GM12878 (cell line): ENCODE measurements around the gene NFATC2. TPM values are rescaled to one million over a fixed set of nuclear protein-coding genes. Genes with fewer than 3 reads are reported as not detected.

Source experiments
- ATAC-seq: fragments of 200-7000 bp; cut with Tn5 transposase; 3 replicates; pipeline ENCODE4 v1.9.1; 2020; ENCODE audit warnings: mild to moderate bottlenecking, moderate library complexity
- BruUV-seq: library from RNA; stranded (reverse); fragments of 400-500 nt; replicated peaks from 2 replicates; lab custom pipeline; 2021; lab: Mats Ljungman, UMichigan
- CTCF ChIA-PET: fragments of 300-600 bp; sonication (Branson Sonifier 250); formaldehyde crosslinking; extraction: SDS; loops from one replicate; lab custom pipeline; 2021; ENCODE audit warnings: inconsistent platforms; lab: Yijun Ruan, JAX
- POLR2A ChIA-PET: fragments of 350-600 bp; formaldehyde crosslinking; extraction: SDS; loops from one replicate; lab custom pipeline; 2021; ENCODE audit warnings: inconsistent platforms; lab: Charles Lee
- RAD21 ChIA-PET: fragments of 300-600 bp; sonication (Branson Sonifier 250); formaldehyde crosslinking; loops from one replicate; lab custom pipeline; 2023; ENCODE audit warnings: antibody characterized with exemption; ENCODE audit not compliant: unreplicated experiment; lab: Charles Lee
- SMC1A ChIA-PET: fragments of 300-600 bp; sonication (Branson Sonifier 250); formaldehyde crosslinking; loops from one replicate; lab custom pipeline; 2023; ENCODE audit not compliant: unreplicated experiment, uncharacterized antibody; lab: Charles Lee
- DNase-seq: peaks from one replicate; pipeline ENCODE4 v3.0.0-alpha.2; 2011; ENCODE audit warnings: low read depth, low spot score
- FAIRE-seq: peaks from 3 replicates; lab custom pipeline; 2011; peaks lifted over from hg19 to GRCh38; lab: Jason Lieb, UNC
- H2AFZ ChIP-seq: 2 replicates; pipeline ENCODE4 v1.6.0; 2011; ENCODE audit warnings: low read depth, low read length, control low read depth; ENCODE audit not compliant: control insufficient read depth
- H3K27ac ChIP-seq: 2 replicates; pipeline ENCODE4 v1.5.1; 2011; ENCODE audit warnings: control low read depth; ENCODE audit not compliant: control insufficient read depth, insufficient read depth
- H3K27me3 ChIP-seq, 2 experiments: replicated peaks in 1 of 2; 2 replicates each; pipeline versions ENCODE4 v1.6.0 to v1.6.1; 2011; ENCODE audit warnings: low read length in 1 of 2; ENCODE audit not compliant: control insufficient read depth in 2 of 2, insufficient read depth in 2 of 2
- H3K36me3 ChIP-seq, 2 experiments: 2 replicates each; pipeline ENCODE4 v1.5.1; 2011; ENCODE audit warnings: low read length in 1 of 2; ENCODE audit not compliant: control insufficient read depth in 2 of 2, insufficient read depth in 2 of 2
- H3K4me1 ChIP-seq: 2 replicates; pipeline ENCODE4 v1.6.1; 2011; ENCODE audit warnings: mild to moderate bottlenecking, low read length, moderate library complexity, mixed read lengths; ENCODE audit not compliant: control insufficient read depth, insufficient read depth
- H3K4me2 ChIP-seq: 2 replicates; pipeline ENCODE4 v1.6.0; 2011; ENCODE audit warnings: control low read depth; ENCODE audit not compliant: control insufficient read depth, insufficient read depth
- H3K4me3 ChIP-seq: fragments of 200-600 bp; sonication (generic); 2 replicates; pipeline ENCODE4 v1.5.1; 2016
- H3K79me2 ChIP-seq: 2 replicates; pipeline ENCODE4 v1.6.0; 2011; ENCODE audit warnings: low read length; ENCODE audit not compliant: control insufficient read depth, insufficient read depth
- H3K9ac ChIP-seq: 2 replicates; pipeline ENCODE4 v1.8.0; 2011; ENCODE audit warnings: low read length, control low read depth, mixed read lengths; ENCODE audit not compliant: control insufficient read depth, insufficient read depth
- H3K9me3 ChIP-seq: replicated peaks from 3 replicates; pipeline ENCODE4 v1.5.1; 2011; ENCODE audit warnings: mild to moderate bottlenecking, low read length; ENCODE audit not compliant: control insufficient read depth, insufficient read depth
- H4K20me1 ChIP-seq: 2 replicates; pipeline ENCODE4 v1.6.0; 2011; ENCODE audit not compliant: control insufficient read depth, insufficient read depth
- HDAC6 ChIP-seq: fragments of 200-600 bp; sonication (generic); IDR thresholded peaks from one replicate; pipeline ENCODE4 v1.8.0; 2017; ENCODE audit warnings: antibody characterized with exemption; ENCODE audit not compliant: unreplicated experiment
- SUZ12 ChIP-seq: fragments of 200-600 bp; sonication (generic); IDR thresholded peaks from one replicate; pipeline ENCODE4 v1.6.1; 2018; ENCODE audit warnings: antibody characterized with exemption, mild to moderate bottlenecking; ENCODE audit not compliant: unreplicated experiment
- TBL1XR1 ChIP-seq: IDR thresholded peaks from 2 replicates; pipeline ENCODE4 v1.6.1; 2012; ENCODE audit warnings: low read depth, low read length, improper control_type of control experiment
- YY1 ChIP-seq: IDR thresholded peaks from 2 replicates; pipeline ENCODE4 v1.6.1; 2011; ENCODE audit warnings: low read depth, mild to moderate bottlenecking, low read length
- WGBS: methylation state at CpG from one replicate; pipeline ENCODE4 v1.1.6; 2016; ENCODE audit warnings: low lambda C conversion rate; ENCODE audit not compliant: insufficient replicate concordance, insufficient coverage; ENCODE audit errors: missing lambda C conversion rate; 5-methylcytosine and 5-hydroxymethylcytosine counted together
- in situ Hi-C: fragments of 300-500 bp; cut with MboI; formaldehyde crosslinking; loops from 9 replicates; pipeline ENCODE4 v1.14.3; 2018; ENCODE audit warnings: mixed read lengths
- intact Hi-C: fragments of 100-400 bp; cut with micrococcal nuclease; formaldehyde crosslinking; loops from one replicate; pipeline ENCODE4 v1.14.2; 2022; ENCODE audit not compliant: unreplicated experiment
- polyA plus RNA-seq, 11 experiments: library from polyadenylated mRNA; depleted of rRNA in 4 of 11; unstranded in 6 of 11; stranded (reverse) in 5 of 11; fragments of >200 nt; fragmentation: Nextera tagmentation in 4 of 11; fragmentation: Illumina TruSeq in 1 of 11; extraction: Ambion mirVana in 4 of 11; extraction: Trizol in 1 of 11; gene quantifications; 1 replicate in 1 of 11; 2 replicates in 10 of 11; pipeline versions ENCODE4 v1.2.1 to v1.2.3, GENCODE V29; 2011 to 2016; ENCODE audit warnings: inconsistent platforms in 2 of 11, missing spikeins in 2 of 11, low read depth in 1 of 11
- total RNA-seq, 4 experiments: library from RNA; depleted of rRNA in 3 of 4; stranded (reverse); fragments of >200 nt in 3 of 4; fragmentation: Illumina TruSeq in 1 of 4; extraction: Trizol in 1 of 4; gene quantifications; 2 replicates each; pipeline versions ENCODE4 v1.2.1 to v1.2.3, GENCODE V29; 2013 to 2021
- TF ChIP-seq, protein P1 (sequence below): fragments of 450-650 bp; conservative IDR thresholded peaks from 2 replicates; pipeline ENCODE4 v1.6.1; 2017; ENCODE audit warnings: mild to moderate bottlenecking, moderate library complexity

Gene NFATC2
- total and polyA plus RNA-seq, 10 of the 15 experiments (the other 5 are each of a cell fraction or from before 2014, with no cell fraction given) = 3.3 to 20.0 (median 7.3) TPM

DNA sequence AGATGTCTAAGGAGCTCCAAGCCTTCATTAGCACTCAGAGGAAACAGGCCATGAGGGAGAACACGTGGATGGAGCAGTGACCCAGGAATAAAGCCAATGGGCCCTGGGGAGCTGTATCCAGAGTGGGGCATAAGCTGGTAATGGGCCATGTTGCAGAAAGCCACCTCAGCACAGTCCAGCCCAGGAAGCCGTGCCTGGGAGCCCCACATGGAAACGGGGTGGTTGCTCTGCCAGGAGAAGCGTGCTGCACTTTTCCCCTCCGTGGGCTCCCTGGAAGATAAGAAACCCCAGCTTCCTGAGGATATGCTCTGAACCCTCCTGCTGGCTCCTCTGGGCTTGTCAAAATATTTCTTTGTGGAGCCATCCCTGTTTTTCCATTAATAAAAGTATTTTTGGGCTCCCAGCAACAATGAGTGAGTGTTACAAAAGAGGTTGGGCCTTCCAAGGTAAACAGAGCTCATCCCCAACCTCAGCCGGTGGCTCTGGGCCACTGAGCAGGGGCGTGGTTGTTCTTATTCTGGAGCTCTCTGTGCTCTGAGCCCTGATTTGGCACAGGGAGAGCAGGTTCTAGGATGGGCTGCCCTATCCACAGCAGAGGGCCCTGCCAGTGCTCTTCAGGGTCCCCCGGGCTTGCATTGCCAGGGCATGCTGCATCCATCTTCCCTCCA is 31.2 kb upstream of the NFATC2 start (continued):
- TF ChIP-seq, protein P1, sequence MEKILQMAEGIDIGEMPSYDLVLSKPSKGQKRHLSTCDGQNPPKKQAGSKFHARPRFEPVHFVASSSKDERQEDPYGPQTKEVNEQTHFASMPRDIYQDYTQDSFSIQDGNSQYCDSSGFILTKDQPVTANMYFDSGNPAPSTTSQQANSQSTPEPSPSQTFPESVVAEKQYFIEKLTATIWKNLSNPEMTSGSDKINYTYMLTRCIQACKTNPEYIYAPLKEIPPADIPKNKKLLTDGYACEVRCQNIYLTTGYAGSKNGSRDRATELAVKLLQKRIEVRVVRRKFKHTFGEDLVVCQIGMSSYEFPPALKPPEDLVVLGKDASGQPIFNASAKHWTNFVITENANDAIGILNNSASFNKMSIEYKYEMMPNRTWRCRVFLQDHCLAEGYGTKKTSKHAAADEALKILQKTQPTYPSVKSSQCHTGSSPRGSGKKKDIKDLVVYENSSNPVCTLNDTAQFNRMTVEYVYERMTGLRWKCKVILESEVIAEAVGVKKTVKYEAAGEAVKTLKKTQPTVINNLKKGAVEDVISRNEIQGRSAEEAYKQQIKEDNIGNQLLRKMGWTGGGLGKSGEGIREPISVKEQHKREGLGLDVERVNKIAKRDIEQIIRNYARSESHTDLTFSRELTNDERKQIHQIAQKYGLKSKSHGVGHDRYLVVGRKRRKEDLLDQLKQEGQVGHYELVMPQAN = no peak

DNA sequence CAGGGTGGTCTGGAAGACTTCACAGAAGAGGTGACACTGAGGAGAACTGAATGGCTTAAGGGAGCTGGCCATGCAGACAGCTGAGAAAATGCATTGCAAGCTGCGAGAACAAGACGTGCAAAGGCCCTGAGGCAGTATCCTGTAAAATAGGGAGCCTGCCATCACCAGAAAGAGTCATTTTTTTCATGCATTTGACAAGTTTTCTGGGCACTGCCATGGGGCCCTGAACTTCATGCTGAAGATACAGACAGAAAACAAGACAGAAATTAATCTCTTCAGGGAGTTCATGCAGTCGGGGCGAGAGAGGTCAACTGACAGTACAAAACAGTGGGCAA is 28.9 kb upstream of the NFATC2 start:
- TF ChIP-seq TBL1XR1 (no peak), SUZ12 (no peak), HDAC6 (no peak), YY1 (no peak)
- Histone ChIP-seq H2AFZ (no peak overlapping the region), H3K9ac (no peak overlapping the region), H3K79me2 (no peaks in the 10 kb centered on the region), H3K27ac (no peak overlapping the region), H3K4me2 (no peak overlapping the region), H3K36me3 (no peaks in the 10 kb centered on the region), H3K9me3 (no peaks in the 10 kb centered on the region; the same call in 1 of the 3 replicates), H4K20me1 (no peaks in the 10 kb centered on the region), H3K27me3 (no peaks in the 10 kb centered on the region; a peak in 1 of 4 replicates), H3K4me3 (no peak overlapping the region), H3K4me1 (no peaks in the 10 kb centered on the region)
- DNase-seq = no peak
- in situ Hi-C loops (no loop called here), intact Hi-C loops (no loop called here)
- ChIA-PET CTCF (interaction anchor here (0.8 kb wide), 1 partner anchor 186 kb away, joined by 3 read pairs; no protein-coding TSS in a partner anchor), SMC1A (no interaction called here), POLR2A (no interaction called here), RAD21 (no interaction called here)
- no peak for FAIRE-seq
- 51% methylated on average over 4 of the region's 4 CpGs for WGBS
- no TSS peak for BruUV-seq
- ATAC-seq = no peak
